Activated CD4-positive, alpha-beta T cell treated with anti-CD3 and anti-CD28 coated beads, Interleukin-10, Interleukin-2, amounts not matched to agents 100 ng/mL and 50 ng/mL, durations not matched to agents 16 hours and 8 hours (primary cell): Measurements from ENCODE around the gene BANF2.

Experiments
- DNase-seq: peaks from one replicate; pipeline ENCODE4 v3.0.0-alpha.2; 2020

The BANF2 gene

GRCh38 chr20:17711267-17711627 lies 11.5 kb downstream of the BANF2 start:
- DNase-seq: no peak

- DNase-seq: no peak
Measured at GRCh38 chr20:17712201-17712600, 12.4 kb downstream of the BANF2 start.

- DNase-seq: no peak
Measured at GRCh38 chr20:17712708-17713107, 12.9 kb downstream of the BANF2 start.

GRCh38 chr20:17714597-17714996 lies 14.8 kb downstream of the BANF2 start:
- DNase-seq: no peak

GRCh38 chr20:17715075-17715474 lies 15.3 kb downstream of the BANF2 start:
- DNase-seq: no peak

GRCh38 chr20:17716331-17716730 lies 16.6 kb downstream of the BANF2 start:
- DNase-seq: no peak

- DNase-seq: no peak
Measured at GRCh38 chr20:17720755-17721154, 21.0 kb downstream of the BANF2 start.

- DNase-seq: no peak
Measured at GRCh38 chr20:17721802-17722486, 22.2 kb downstream of the BANF2 start.

- DNase-seq: no peak
Measured at GRCh38 chr20:17722493-17723300, 22.9 kb downstream of the BANF2 start.

- no peak for DNase-seq
Measured at GRCh38 chr20:17723301-17723691, 23.5 kb downstream of the BANF2 start.

- no peak for DNase-seq
Measured at GRCh38 chr20:17725094-17725835, 25.5 kb downstream of the BANF2 start.

GRCh38 chr20:17726902-17727301 lies 27.1 kb downstream of the BANF2 start:
- no peak for DNase-seq

GRCh38 chr20:17727351-17727750 lies 27.6 kb downstream of the BANF2 start:
- no peak for DNase-seq

- no peak for DNase-seq
Measured at GRCh38 chr20:17728074-17728473, 28.3 kb downstream of the BANF2 start.

GRCh38 chr20:17730071-17730470 lies 30.3 kb downstream of the BANF2 start:
- no peak for DNase-seq

- DNase-seq: no peak
Measured at GRCh38 chr20:17731233-17731632, 31.5 kb downstream of the BANF2 start.

GRCh38 chr20:17732907-17733521 lies 33.2 kb downstream of the BANF2 start:
- no peak for DNase-seq

- DNase-seq: no peak
Measured at GRCh38 chr20:17733767-17734304, 34.1 kb downstream of the BANF2 start.

GRCh38 chr20:17734374-17734773 lies 34.6 kb downstream of the BANF2 start:
- no peak for DNase-seq

- no peak for DNase-seq
Measured at GRCh38 chr20:17735206-17735804, 35.5 kb downstream of the BANF2 start.

- DNase-seq: no peak
Measured at GRCh38 chr20:17735959-17736621, 36.3 kb downstream of the BANF2 start.

GRCh38 chr20:17738154-17738553 lies 38.4 kb downstream of the BANF2 start:
- DNase-seq: no peak
